K562 treated with DMSO at 1 percent for 24 hours (cell line): ENCODE results near the gene SIAH2. TPM values are rescaled to one million over a fixed set of nuclear protein-coding genes. Genes with fewer than 3 reads are reported as not detected.

Experiments
- total RNA-seq: library from RNA; unstranded; fragments of 300-600 nt; gene quantifications from 2 replicates; pipeline ENCODE4 v1.2.3, GENCODE V29; 2022; ENCODE audit warnings: low read depth; ENCODE audit not compliant: insufficient read depth

The SIAH2 gene, protein sequence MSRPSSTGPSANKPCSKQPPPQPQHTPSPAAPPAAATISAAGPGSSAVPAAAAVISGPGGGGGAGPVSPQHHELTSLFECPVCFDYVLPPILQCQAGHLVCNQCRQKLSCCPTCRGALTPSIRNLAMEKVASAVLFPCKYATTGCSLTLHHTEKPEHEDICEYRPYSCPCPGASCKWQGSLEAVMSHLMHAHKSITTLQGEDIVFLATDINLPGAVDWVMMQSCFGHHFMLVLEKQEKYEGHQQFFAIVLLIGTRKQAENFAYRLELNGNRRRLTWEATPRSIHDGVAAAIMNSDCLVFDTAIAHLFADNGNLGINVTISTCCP
- total RNA-seq = 42.4 and 49.4 TPM in 2 replicates

GRCh38 chr3:150763122-150763840 lies at the start of gene SIAH2:
Gene SIAH2, minus strand, starts transcription at chr3:150763169. Its CDS starts 320 bp downstream, at chr3:150762849.

GRCh38 chr3:150703756-150704344 lies 59.1 kb downstream of the SIAH2 start, which contains the start of gene ERICH6:
Gene ERICH6, minus strand, starts transcription at chr3:150703920. Its CDS starts 22 bp downstream, at chr3:150703898.

Other genes starting within 250 kb of the SIAH2 start
- gene SERP1, start 216.7 kb downstream of the SIAH2 start, total RNA-seq = 312 and 341 TPM in 2 replicates
- gene EIF2A, start 216.4 kb downstream of the SIAH2 start, total RNA-seq = 52.1 and 59.5 TPM in 2 replicates
- gene SELENOT, start 159.8 kb downstream of the SIAH2 start, total RNA-seq = 31.0 and 33.7 TPM in 2 replicates
- not detected in 2 replicates for gene ERICH6, start 59.2 kb downstream of the SIAH2 start, total RNA-seq
- not detected in 2 replicates for gene MINDY4B, start 142.3 kb upstream of the SIAH2 start, total RNA-seq
- not detected in 2 replicates for gene CLRN1, start 209.6 kb upstream of the SIAH2 start, total RNA-seq